ENCODE measurements around the gene TRIM37.
"Not testable (repeated sequence)": the region's sequence is repeated elsewhere in the genome, so short reads cannot be mapped to it uniquely, and the experiment has no call there.

The TRIM37 gene

GRCh38 chr17:59139939-59140338 lies 33.3 kb upstream of the TRIM37 start:
- DNase-seq (ENCODE audit: low spot score), result no peak
- in situ Hi-C loops (cut with MboI; ENCODE audit: low pct_unique_long_range_greater_than_20kb, low sequenced_read_pairs, unreplicated experiment), result no loop called here
- no peak for TF ChIP-seq CTCF (IDR thresholded peaks at IDR 0.05; ENCODE audit: extremely low read depth, insufficient read depth, missing control alignments)

- in situ Hi-C loops (cut with MboI; ENCODE audit: low pct_unique_long_range_greater_than_20kb, low sequenced_read_pairs, unreplicated experiment); DNase-seq (ENCODE audit: low spot score): not testable (repeated sequence)
These were observed 31.7 kb upstream of the TRIM37 start for GRCh38 chr17:59138339-59138738.

GRCh38 chr17:59131131-59131530 lies 24.5 kb upstream of the TRIM37 start:
- no peak for TF ChIP-seq CTCF (IDR thresholded peaks at IDR 0.05; ENCODE audit: extremely low read depth, insufficient read depth, missing control alignments)
- in situ Hi-C loops (cut with MboI; ENCODE audit: low pct_unique_long_range_greater_than_20kb, low sequenced_read_pairs, unreplicated experiment), result no loop called here
- DNase-seq (ENCODE audit: low spot score), result no peak

- in situ Hi-C loops (cut with MboI; ENCODE audit: low pct_unique_long_range_greater_than_20kb, low sequenced_read_pairs, unreplicated experiment), result no loop called here
- TF ChIP-seq CTCF (IDR thresholded peaks at IDR 0.05; ENCODE audit: extremely low read depth, insufficient read depth, missing control alignments), result no peak
- no peak for DNase-seq (ENCODE audit: low spot score)
These were observed 23.1 kb upstream of the TRIM37 start for GRCh38 chr17:59129814-59130213.

GRCh38 chr17:59126809-59127417 lies 20.2 kb upstream of the TRIM37 start:
- no peak for DNase-seq (ENCODE audit: low spot score)
- in situ Hi-C loops (cut with MboI; ENCODE audit: low pct_unique_long_range_greater_than_20kb, low sequenced_read_pairs, unreplicated experiment), result no loop called here

GRCh38 chr17:59124665-59125064 lies 18.0 kb upstream of the TRIM37 start:
- in situ Hi-C loops (cut with MboI; ENCODE audit: low pct_unique_long_range_greater_than_20kb, low sequenced_read_pairs, unreplicated experiment), result no loop called here
- TF ChIP-seq CTCF (IDR thresholded peaks at IDR 0.05; ENCODE audit: extremely low read depth, insufficient read depth, missing control alignments), result no peak
- DNase-seq (ENCODE audit: low spot score), result peak; percentile 23

More at GRCh38 chr17:59126809-59127417, 20.2 kb upstream of the TRIM37 start:
- TF ChIP-seq CTCF (IDR thresholded peaks at IDR 0.05; ENCODE audit: extremely low read depth, insufficient read depth, missing control alignments), result no peak

- no peak for TF ChIP-seq CTCF (IDR thresholded peaks at IDR 0.05; ENCODE audit: extremely low read depth, insufficient read depth, missing control alignments)
- in situ Hi-C loops (cut with MboI; ENCODE audit: low pct_unique_long_range_greater_than_20kb, low sequenced_read_pairs, unreplicated experiment), result no loop called here
- no peak for DNase-seq (ENCODE audit: low spot score)
These were observed 15.3 kb upstream of the TRIM37 start for GRCh38 chr17:59121901-59122480.
